HG02798 (cell line): Measurements from ENCODE around the gene MAPKAP1.

Source experiments
- ATAC-seq: cut with Tn5 transposase; IDR thresholded peaks from one replicate; pipeline ENCODE4 v1.9.1; 2021; ENCODE audit warnings: mild to moderate bottlenecking; ENCODE audit not compliant: unreplicated experiment, poor library complexity

Gene MAPKAP1

GRCh38 chr9:125439434-125440272 is 267.4 kb downstream of the MAPKAP1 start:
- ATAC-seq = no peak

- no peak for ATAC-seq
Observed at GRCh38 chr9:125438506-125439433, 268.2 kb downstream of the MAPKAP1 start.

DNA sequence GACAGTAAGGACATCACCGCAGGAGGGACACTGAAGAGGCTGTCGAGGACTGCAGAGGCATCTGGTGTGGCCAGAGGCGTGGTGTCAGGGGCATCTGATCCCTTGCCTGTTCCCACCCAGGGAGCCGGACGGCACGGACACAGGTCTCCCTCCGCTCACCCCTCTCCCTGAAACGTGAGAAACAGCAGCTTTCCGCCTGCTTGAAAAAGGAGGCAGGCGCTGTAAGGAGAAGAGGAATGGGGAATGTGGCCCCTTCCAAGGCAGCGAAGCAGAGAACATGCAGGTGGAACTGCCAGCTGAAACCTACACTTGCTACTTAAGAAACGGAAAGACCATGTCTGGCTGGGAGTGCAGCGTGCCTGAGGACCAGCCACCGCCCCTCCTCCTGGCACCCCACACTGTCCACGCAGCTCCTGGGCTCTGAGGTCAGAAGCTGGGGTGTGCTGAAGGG is 269.2 kb downstream of the MAPKAP1 start:
- no peak for ATAC-seq

- ATAC-seq = no peak
Observed at GRCh38 chr9:125436613-125437443, 270.2 kb downstream of the MAPKAP1 start.

- no peak for ATAC-seq
Observed at GRCh38 chr9:125435776-125436612, 271.0 kb downstream of the MAPKAP1 start.

DNA sequence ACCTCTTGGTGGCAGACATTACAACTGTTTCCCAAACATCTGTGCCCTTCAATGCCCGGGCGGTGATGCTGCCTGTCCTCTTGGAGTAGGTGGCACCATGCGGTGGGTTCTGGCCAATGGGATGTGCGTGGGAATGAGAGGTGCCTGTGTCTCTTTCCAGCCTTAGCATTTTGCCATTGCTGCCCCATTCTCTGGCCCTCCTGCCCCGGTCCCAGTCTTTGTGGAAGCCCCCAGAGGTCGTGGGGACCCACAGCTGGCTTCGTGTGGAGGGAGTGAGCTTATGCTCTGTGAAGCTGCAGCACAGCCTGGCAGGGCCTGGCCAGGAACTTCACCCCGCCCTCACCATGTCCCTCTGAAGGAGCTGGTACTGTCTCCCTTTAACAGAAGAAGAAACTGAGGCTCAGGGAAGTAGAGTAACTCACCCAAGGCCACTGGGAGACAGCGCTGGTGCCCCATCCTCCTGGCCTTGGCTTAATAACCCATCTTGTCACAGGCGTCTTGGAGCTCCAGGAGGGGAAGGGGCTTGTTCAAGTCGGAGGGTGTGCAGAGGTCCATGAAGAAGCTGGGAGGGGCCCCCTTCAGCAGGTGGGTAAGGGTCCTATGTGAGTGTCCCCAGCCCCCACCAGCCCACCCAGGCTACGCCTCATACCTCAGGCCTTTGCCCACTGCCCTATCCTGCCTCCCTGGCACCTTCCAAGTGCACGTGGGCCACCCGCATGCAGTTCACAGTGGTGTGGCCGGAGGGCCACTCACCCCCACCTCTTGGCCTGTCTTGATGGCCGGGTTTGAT is 271.8 kb downstream of the MAPKAP1 start:
- no peak for ATAC-seq

GRCh38 chr9:125433461-125434011 is 273.5 kb downstream of the MAPKAP1 start:
- no peak for ATAC-seq

- ATAC-seq = no peak
Observed at GRCh38 chr9:125432715-125433385, 274.2 kb downstream of the MAPKAP1 start.

GRCh38 chr9:125431741-125432271 is 275.2 kb downstream of the MAPKAP1 start:
- ATAC-seq = no peak

GRCh38 chr9:125431012-125431305 is 276.0 kb downstream of the MAPKAP1 start:
- no peak for ATAC-seq

DNA sequence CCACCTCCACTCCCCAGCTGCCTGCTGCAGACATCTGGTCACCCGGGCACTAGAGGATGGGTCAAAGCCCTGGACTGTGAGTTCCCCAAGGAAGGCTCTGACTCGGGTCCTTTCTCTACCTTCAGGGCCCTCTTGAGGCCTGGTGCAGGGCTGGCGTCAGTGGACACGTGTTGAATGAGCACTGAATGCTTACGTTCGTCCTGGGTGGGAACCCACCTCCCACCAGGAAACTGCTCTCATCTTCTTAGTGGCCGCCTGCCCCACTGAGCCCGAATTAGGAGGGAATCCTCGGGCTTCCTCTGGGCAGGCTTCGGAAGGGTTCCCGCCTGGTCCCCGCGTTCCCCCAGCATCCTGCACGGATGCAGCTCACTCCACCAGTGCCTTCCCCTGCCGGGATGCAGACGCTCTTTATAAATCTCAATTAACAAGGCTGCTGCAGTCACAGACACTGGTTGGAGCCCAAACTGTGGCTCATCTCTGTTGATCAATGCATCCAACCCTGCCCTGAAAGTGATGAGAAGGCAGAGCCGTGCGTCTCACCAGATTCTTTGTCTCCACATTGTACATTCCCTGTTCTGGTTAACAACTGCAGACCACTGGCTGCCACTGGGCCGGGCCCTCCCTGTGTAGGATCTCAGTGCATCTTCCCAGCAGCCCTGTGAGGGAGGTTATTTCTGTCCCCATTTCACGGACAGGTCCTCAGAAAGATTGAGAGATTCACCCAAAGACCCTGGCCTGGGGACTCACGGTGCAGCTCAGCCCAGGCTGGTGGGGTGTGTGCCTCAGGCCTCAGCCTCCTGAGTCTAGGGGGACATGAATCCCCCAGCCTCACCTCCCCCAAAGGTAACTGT is 276.6 kb downstream of the MAPKAP1 start:
- ATAC-seq = no peak

DNA sequence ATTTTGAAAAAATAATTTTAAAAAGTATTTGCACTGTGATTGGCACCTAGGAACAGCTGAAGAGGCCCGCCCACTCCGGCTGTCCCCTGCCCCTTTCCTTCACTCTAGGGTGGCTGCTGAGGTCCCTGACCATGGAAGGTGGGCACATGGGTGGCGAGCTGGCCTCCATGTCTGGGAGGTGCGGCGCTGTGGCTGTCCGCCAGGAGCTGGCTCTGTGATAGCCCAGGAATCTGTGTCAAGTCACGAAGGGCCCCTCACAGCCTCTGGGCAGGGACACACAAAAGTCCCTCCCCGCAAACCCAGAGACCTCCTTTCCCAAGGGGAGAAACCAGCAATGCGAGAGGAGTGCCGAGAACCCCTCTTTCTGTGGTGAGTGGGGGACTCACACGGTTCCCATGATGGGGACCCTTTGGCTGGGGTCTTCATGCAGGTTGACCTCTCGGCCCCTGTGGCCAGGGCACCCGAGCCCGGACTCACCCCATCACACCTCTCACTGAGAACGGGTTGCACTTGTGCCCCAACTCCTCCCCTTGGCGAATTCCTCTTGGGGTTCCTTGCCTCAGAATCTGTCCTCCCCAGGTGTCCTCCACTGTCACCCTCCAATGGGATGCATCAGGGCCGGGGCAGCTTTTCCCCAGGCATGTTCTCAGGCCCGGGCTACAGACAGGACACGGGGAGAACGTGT is 277.4 kb downstream of the MAPKAP1 start:
- no peak for ATAC-seq

DNA sequence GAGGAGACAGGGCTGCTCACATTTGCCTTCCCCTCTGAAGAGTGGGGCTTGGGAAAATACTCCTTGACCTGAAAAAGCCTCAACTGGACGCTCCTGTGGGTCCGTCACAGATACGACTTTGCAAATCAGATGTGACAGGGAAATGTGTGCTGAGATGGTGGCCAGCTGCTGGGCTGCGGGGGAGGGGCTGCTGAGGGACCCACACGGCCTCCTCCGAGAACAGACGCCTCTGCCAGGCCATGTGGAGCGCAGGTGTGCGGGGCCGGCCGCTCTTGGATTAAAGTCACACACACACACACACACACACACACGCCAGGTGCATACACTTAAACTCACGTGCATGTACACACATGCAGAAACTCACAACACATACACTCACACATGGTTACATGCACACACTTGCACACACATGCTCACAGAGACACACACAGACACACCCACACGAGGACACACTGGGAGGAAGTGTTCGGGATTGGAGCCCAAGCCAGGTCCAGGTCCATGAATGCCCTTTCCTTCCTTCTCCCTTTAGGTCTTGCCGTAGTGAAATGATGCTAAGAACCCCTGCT is 278.0 kb downstream of the MAPKAP1 start:
- no peak for ATAC-seq

DNA sequence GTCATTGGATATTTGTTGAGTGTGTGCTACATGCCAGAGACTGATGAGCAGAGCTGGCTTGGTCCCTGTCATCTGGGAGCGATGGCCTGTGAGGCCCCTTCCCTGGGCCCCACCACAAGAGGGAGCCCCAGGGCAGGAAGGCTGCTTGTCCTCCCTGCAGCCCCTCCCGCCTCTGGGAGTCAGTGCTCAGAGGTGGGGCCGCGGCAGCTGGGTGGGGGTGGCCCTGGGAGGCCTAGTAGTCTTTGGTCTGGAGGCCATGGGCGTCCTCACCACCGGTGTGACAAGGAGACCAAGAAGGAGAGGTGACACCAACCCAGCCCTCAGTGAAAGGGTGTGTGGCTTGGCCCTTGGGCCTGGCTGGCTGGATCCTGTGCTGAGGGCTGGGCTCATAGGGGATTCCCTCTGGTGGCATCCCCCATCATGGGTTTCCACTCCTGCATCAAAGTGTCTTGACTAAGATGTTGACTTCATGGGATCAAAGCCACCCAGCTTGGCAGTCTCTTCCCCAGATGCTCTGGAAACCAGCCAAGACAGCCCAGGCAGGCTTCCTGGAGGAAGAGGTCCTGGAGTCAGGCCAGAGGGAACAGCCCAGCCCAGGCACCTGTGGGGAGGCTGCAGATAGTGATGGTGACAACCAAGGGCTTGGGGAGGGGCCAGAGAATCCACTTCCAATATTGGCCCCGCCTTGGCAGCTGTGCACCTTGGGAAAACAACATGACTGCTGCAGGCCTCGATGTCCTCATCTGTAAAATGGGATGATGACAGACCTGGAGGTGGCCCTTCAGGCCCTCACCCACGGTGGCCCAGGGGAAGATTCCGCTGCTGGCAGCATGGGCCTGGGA is 278.7 kb downstream of the MAPKAP1 start:
- ATAC-seq = no peak

DNA sequence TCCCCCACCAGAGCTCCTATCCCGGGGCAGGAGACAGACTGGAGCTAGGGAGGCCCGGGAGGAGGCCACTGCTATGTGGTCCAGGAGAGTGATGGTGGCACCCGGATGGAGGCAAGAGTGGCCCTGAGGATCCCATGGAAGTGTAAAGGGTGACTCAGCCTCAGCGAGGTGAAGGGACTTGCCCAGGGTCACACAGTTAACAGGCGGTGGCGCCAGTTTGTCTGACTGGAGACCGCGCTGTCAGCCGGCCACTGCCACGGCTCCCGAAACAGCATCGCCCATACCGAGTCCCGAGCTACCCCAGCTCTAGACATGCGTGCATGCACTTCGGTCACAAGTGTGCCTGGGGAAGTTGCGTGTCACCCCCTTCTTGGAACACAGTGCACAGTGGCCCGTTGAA is 279.5 kb downstream of the MAPKAP1 start:
- no peak for ATAC-seq
